GM12892 (cell line): ENCODE measurements around the gene GJB5.

Source experiments
- POLR2A ChIP-seq: IDR thresholded peaks from 2 replicates; pipeline ENCODE4 v1.6.1; 2011; ENCODE audit warnings: low read depth, low read length, control low read depth
- POLR2AphosphoS5 ChIP-seq: IDR thresholded peaks from 2 replicates; pipeline ENCODE4 v1.6.1; 2011; ENCODE audit warnings: low read depth, low read length, control low read depth
- TAF1 ChIP-seq: IDR thresholded peaks from 2 replicates; pipeline ENCODE4 v1.6.1; 2011; ENCODE audit warnings: low read depth, mild to moderate bottlenecking, control low read depth, low read length, borderline replicate concordance

GRCh38 chr1:34785231-34785874 lies 30.5 kb downstream of the GJB5 start:
- TF ChIP-seq POLR2AphosphoS5 (no peak), TAF1 (no peak), POLR2A (no peak)
